AG08395 (cell line): ENCODE results near the gene MED13L.

Source experiments
- DNase-seq: peaks from one replicate; pipeline ENCODE4 v3.0.0; 2012; ENCODE audit warnings: mixed read lengths, low spot score

MED13L gene

GRCh38 chr12:116089080-116089479 is 188.4 kb downstream of the MED13L start:
- DNase-seq: no peak

DNA sequence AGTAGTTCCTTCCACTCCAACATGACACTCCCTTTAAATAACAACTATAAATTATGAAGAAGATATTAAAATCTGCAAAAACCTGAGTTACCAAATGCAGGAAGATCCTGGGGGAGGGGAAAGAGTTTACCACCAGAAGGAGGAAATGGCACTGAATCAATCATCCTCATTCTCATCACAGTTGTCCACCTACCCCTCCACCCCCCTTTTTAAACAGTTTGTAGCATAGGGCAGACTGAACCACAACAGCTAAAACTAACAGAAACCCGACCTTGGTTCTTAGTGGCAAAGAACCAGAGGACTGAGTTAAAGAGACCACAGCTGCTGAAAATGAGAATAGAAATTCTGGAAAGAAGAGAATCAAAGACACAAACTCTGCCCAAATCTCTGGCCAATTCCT is 189.5 kb downstream of the MED13L start:
- DNase-seq: no peak

GRCh38 chr12:116087399-116087798 is 190.1 kb downstream of the MED13L start:
- no peak for DNase-seq

GRCh38 chr12:116080415-116080814 is 197.1 kb downstream of the MED13L start:
- no peak for DNase-seq

DNA sequence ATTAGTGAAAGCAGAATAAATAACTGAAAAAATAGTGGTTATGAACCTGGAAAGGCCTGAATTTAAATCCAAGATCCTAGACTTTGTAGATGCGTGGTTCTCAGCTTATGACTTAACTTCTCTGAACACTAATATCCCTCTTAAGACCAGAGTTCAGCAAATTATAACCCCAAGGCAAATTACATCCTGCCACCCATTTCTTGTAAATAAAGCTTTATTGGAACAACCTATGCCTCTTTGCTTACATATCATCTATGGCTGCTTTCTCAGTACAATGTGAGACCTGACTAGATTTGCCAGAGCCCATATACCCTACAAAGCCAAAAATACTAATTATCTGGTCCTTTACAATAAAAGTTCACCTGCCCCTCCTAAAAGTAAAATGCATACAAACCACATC is 199.1 kb downstream of the MED13L start:
- no peak for DNase-seq

DNA sequence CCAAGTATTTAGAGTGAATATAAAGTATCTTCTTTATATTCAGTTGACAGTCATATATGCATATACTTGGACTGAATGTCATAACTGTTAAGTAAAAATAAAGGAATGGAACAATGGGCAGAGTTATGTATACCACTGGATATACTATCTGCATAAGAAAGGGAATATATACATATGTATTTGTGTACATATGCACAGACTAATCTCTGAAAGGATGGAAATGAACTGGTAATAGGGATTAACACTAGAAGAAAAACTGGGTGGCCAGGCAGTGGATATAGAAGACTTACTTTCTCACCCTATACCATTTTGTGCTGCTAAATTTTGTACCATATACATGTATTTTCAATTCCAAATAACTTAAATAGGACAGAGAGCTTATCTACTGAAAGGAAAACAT is 200.1 kb downstream of the MED13L start:
- no peak for DNase-seq

GRCh38 chr12:116076399-116076798 is 201.1 kb downstream of the MED13L start:
- DNase-seq: no peak

DNA sequence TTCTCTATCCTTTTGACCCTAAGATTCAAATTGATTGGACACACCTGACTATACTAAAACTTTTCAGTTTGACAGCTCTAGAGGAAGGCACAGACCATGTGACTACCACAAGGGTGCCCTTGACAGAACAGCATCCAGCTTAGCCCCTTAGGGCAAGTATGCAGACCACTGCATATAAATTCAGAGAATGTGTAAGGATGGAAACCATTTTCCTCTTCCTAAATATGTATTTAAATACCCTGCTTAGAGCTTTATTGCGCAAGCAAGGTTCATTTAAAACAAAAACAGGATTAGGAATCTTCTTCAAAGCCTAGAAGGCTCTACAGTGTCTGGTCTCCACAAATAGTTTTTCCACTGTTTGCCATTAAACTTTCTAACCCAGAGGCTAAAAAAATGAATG is 202.8 kb downstream of the MED13L start:
- no peak for DNase-seq

- no peak for DNase-seq
Observed at GRCh38 chr12:116071555-116072230, 205.8 kb downstream of the MED13L start.

DNA sequence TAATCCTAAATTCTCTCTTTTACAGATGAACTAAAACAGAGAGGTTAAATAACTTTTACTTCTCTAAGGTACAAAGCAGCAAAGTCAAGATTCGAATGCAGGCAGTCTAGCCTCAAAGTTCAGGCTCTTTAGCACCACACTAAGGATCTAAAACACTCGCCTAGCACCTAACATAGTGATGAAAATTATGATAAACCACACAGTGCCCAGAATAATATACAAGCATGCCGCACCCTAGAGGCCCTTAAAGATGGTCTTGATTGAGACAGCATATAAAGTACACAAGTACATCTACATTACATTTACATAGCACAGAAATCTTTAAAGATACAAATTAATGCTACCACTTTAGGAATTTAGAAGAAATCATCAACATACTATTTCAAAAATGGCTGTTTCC is 207.0 kb downstream of the MED13L start:
- no peak for DNase-seq

- DNase-seq: no peak
Observed at GRCh38 chr12:116069943-116070342, 207.6 kb downstream of the MED13L start.

GRCh38 chr12:116068853-116069252 is 208.6 kb downstream of the MED13L start:
- DNase-seq: no peak

DNA sequence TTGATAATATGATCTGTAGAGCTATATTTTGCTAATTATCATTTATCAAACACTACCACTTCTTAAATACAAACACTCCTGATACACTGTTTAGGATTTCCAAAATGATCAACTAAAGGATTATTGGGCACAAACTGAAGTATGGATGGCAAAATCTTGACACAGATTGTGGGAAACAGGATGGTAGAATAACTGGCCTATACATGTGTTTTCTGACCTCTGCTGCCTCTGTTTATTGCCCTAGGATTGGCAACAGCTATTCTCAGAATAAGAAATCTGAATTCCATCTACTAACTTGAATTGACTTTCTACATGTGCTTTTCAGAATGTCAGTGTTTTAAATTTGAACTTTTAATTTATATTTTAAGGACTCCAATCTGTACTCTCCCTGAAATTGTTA is 209.1 kb downstream of the MED13L start:
- DNase-seq: no peak

GRCh38 chr12:116067892-116068291 is 209.6 kb downstream of the MED13L start:
- DNase-seq: no peak

- DNase-seq: peak; percentile 32
Observed at GRCh38 chr12:116066381-116067230, 210.9 kb downstream of the MED13L start.

GRCh38 chr12:116065606-116066005 is 211.9 kb downstream of the MED13L start:
- DNase-seq: no peak

- DNase-seq: no peak
Observed at GRCh38 chr12:116064493-116064892, 213.0 kb downstream of the MED13L start.

GRCh38 chr12:116062698-116063097 is 214.8 kb downstream of the MED13L start:
- no peak for DNase-seq

DNA sequence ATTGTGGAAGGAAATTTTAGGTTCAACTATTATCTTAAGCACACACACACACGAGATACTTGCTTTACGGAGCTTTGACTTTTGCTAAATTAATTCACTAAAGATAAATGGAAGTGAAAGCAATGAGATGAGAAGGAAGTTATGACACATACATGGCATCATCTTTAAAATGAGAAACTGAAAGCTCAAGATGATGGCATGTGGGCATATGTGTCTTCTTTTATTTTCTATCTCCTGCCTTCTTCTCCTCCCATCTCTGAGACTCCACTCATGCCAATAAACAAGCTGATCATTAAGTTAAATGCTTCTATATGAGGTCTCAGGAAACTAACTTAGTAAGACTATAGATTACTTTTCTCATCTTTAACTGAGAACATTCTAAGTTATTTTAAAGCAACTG is 216.7 kb downstream of the MED13L start:
- DNase-seq: no peak

DNA sequence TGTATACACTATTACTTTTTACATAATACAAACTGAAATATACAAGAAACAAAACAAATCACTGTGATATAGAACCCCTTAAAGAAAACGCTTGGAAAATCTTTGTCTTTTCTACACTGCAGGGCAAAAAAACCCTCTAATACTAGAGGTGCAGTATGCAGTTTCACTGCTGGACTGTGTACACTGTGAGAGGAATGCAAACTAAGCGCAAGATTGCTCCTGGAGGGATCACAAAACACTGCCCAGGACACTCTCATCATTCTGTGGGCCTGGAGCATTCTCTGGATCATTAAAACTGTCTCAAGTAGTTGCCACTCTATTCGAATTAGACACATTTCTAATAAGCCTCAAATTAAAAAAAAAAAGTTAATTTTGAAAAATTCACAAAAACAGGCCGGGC is 217.6 kb downstream of the MED13L start:
- no peak for DNase-seq

GRCh38 chr12:116058574-116058973 is 218.9 kb downstream of the MED13L start:
- no peak for DNase-seq

GRCh38 chr12:116057356-116057755 is 220.1 kb downstream of the MED13L start:
- DNase-seq: no peak

DNA sequence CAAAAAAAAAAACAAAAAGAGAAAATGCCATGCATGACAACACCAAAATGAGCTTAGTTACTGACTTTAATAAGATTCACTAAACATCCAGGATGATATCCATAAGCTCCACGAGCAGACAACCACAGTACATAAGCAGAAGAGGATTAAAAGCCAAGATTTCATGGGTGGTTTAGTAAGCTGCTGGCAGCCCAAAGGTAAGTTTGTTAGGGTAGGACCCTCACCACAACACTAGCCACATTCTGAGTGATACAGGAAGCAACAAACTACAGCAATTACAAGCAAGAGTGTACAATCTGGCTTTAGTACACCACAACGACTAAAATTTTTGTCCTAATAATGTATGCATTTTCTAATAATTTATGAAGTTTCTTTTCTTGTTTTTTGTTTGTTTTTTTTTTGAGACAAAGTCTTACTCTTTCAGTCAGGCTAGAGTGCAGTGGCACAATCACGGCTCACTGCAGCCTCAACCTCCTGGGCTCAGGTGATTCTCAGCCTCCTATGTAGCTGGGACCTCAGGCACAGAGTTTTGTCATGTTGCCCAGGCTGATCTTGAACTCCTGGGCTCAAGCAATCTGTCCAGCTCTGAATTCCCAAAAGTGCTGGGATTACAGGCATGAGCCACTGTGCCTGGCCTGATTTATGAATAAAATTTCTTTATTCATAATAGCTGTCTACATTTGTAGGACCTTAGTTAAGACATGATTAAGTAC is 221.4 kb downstream of the MED13L start:
- no peak for DNase-seq
